ENCODE results near the gene SCN1A. TPM values are rescaled to one million over a fixed set of nuclear protein-coding genes. Genes with fewer than 3 reads are reported as not detected.

The SCN1A gene
- total and polyA plus RNA-seq, 5 experiments from 2014 or later, result not detected

GRCh38 chr2:166092889-166093288 lies 34.9 kb downstream of the SCN1A start:
- Mint-ChIP-seq H3K36me3 (no peaks in the 10 kb centered on the region), H3K4me3 (no peak overlapping the region), H3K4me1 (no peaks in the 10 kb centered on the region), H3K27me3 (peaks cover 0 to 5% (median under 1%) of the 10 kb centered on the region in 5 donors), H3K27ac (no peak overlapping the region), H3K9me3 (peaks cover 0 to under 1% (median 0%) of the 10 kb centered on the region in 9 donors)
- ATAC-seq (no peak), DNase-seq (no peak)
- POLR2A ChIA-PET, result no interaction called here

GRCh38 chr2:166091439-166091838 lies 36.4 kb downstream of the SCN1A start:
- Mint-ChIP-seq H3K4me1 (no peaks in the 10 kb centered on the region), H3K36me3 (no peaks in the 10 kb centered on the region), H3K27me3 (peaks cover 0 to 8% (median 5%) of the 10 kb centered on the region in 5 donors), H3K4me3 (no peak overlapping the region), H3K9me3 (no peaks in the 10 kb centered on the region), H3K27ac (no peak overlapping the region)
- ATAC-seq (no peak), DNase-seq (no peak)
- POLR2A ChIA-PET, result no interaction called here

GRCh38 chr2:166090908-166091307 lies 36.9 kb downstream of the SCN1A start:
- Mint-ChIP-seq H3K36me3 (no peaks in the 10 kb centered on the region), H3K4me1 (no peaks in the 10 kb centered on the region), H3K27me3 (peaks cover 0 to 10% (median 6%) of the 10 kb centered on the region in 5 donors), H3K9me3 (no peaks in the 10 kb centered on the region), H3K27ac (no peak overlapping the region), H3K4me3 (no peak overlapping the region)
- no peak for ATAC-seq
- DNase-seq, result no peak
- POLR2A ChIA-PET, result no interaction called here

GRCh38 chr2:166090346-166090745 lies 37.5 kb downstream of the SCN1A start:
- POLR2A ChIA-PET, result no interaction called here
- H3K9me3 Mint-ChIP-seq, result no peaks in the 10 kb centered on the region
- H3K36me3 Mint-ChIP-seq, result no peaks in the 10 kb centered on the region
- DNase-seq (no peak), ATAC-seq (no peak)
- H3K4me3 Mint-ChIP-seq, result no peak overlapping the region
- H3K27ac Mint-ChIP-seq, result no peak overlapping the region
- H3K27me3 Mint-ChIP-seq, result peaks cover 0 to 12% (median 6%) of the 10 kb centered on the region in 5 donors
- no peaks in the 10 kb centered on the region for H3K4me1 Mint-ChIP-seq

GRCh38 chr2:166088634-166089033 lies 39.2 kb downstream of the SCN1A start:
- Mint-ChIP-seq H3K4me1 (no peaks in the 10 kb centered on the region), H3K9me3 (no peaks in the 10 kb centered on the region), H3K36me3 (no peaks in the 10 kb centered on the region), H3K4me3 (no peak overlapping the region), H3K27me3 (peaks cover 0 to 18% (median 5%) of the 10 kb centered on the region in 5 donors), H3K27ac (no peak overlapping the region)
- POLR2A ChIA-PET, result no interaction called here
- DNase-seq, result no peak
- ATAC-seq, result no peak

GRCh38 chr2:166084301-166084700 lies 43.5 kb downstream of the SCN1A start:
- Mint-ChIP-seq H3K36me3 (no peaks in the 10 kb centered on the region), H3K27ac (peak overlapping the region in 1 of 10 donors; percentile 30), H3K4me3 (no peak overlapping the region), H3K9me3 (no peaks in the 10 kb centered on the region), H3K27me3 (peaks cover 0 to 18% (median 3%) of the 10 kb centered on the region in 5 donors), H3K4me1 (no peaks in the 10 kb centered on the region)
- POLR2A ChIA-PET, result no interaction called here
- DNase-seq (no peak), ATAC-seq (no peak)

- DNase-seq (no peak), ATAC-seq (no peak)
- Mint-ChIP-seq H3K36me3 (no peaks in the 10 kb centered on the region), H3K27ac (no peak overlapping the region), H3K9me3 (no peaks in the 10 kb centered on the region), H3K4me1 (no peaks in the 10 kb centered on the region), H3K27me3 (peaks cover 0 to 18% (median 3%) of the 10 kb centered on the region in 5 donors), H3K4me3 (no peak overlapping the region)
- POLR2A ChIA-PET, result no interaction called here
Observed at GRCh38 chr2:166082736-166083135, 45.1 kb downstream of the SCN1A start.

GRCh38 chr2:166081852-166082251 lies 46.0 kb downstream of the SCN1A start:
- Mint-ChIP-seq H3K27ac (no peak overlapping the region), H3K4me1 (no peaks in the 10 kb centered on the region), H3K9me3 (no peaks in the 10 kb centered on the region), H3K27me3 (peaks cover 2 to 17% (median 7%) of the 10 kb centered on the region in 5 donors), H3K4me3 (no peak overlapping the region), H3K36me3 (no peaks in the 10 kb centered on the region)
- POLR2A ChIA-PET, result no interaction called here
- DNase-seq (no peak), ATAC-seq (no peak)

- H3K4me3 Mint-ChIP-seq, result no peak overlapping the region
- ATAC-seq, result no peak
- no peaks in the 10 kb centered on the region for H3K9me3 Mint-ChIP-seq
- H3K27me3 Mint-ChIP-seq, result peaks cover 2 to 11% (median 4%) of the 10 kb centered on the region in 5 donors
- POLR2A ChIA-PET, result no interaction called here
- no peaks in the 10 kb centered on the region for H3K36me3 Mint-ChIP-seq
- no peak overlapping the region for H3K27ac Mint-ChIP-seq
- DNase-seq, result no peak
- H3K4me1 Mint-ChIP-seq, result no peaks in the 10 kb centered on the region
Observed at GRCh38 chr2:166081131-166081632, 46.6 kb downstream of the SCN1A start.

- POLR2A ChIA-PET, result no interaction called here
- DNase-seq, result no peak
- no peak for ATAC-seq
- Mint-ChIP-seq H3K27ac (no peak overlapping the region), H3K9me3 (no peaks in the 10 kb centered on the region), H3K4me1 (no peaks in the 10 kb centered on the region), H3K36me3 (no peaks in the 10 kb centered on the region), H3K27me3 (peaks cover 0 to 17% (median 5%) of the 10 kb centered on the region in 5 donors), H3K4me3 (no peak overlapping the region)
Observed at GRCh38 chr2:166074430-166074829, 53.4 kb downstream of the SCN1A start.

GRCh38 chr2:166074011-166074410 lies 53.8 kb downstream of the SCN1A start:
- Mint-ChIP-seq H3K9me3 (no peaks in the 10 kb centered on the region), H3K27me3 (peaks cover 0 to 21% (median 5%) of the 10 kb centered on the region in 5 donors), H3K27ac (no peak overlapping the region), H3K4me1 (no peaks in the 10 kb centered on the region), H3K4me3 (no peak overlapping the region), H3K36me3 (no peaks in the 10 kb centered on the region)
- POLR2A ChIA-PET, result no interaction called here
- ATAC-seq (no peak), DNase-seq (no peak)

- ATAC-seq, result no peak
Observed at GRCh38 chr2:166070231-166070630, 57.6 kb downstream of the SCN1A start.

GRCh38 chr2:166068981-166069380 lies 58.8 kb downstream of the SCN1A start:
- no peak for DNase-seq
- no peak for ATAC-seq
- Mint-ChIP-seq H3K36me3 (no peaks in the 10 kb centered on the region), H3K27ac (no peak overlapping the region), H3K9me3 (no peaks in the 10 kb centered on the region), H3K4me3 (no peak overlapping the region), H3K4me1 (no peaks in the 10 kb centered on the region), H3K27me3 (peaks cover 0 to 37% (median 6%) of the 10 kb centered on the region in 5 donors)
- POLR2A ChIA-PET, result no interaction called here

More at GRCh38 chr2:166070231-166070630, 57.6 kb downstream of the SCN1A start:
- Mint-ChIP-seq H3K4me1 (no peaks in the 10 kb centered on the region), H3K36me3 (no peaks in the 10 kb centered on the region), H3K27ac (no peak overlapping the region), H3K4me3 (no peak overlapping the region), H3K27me3 (peaks cover 0 to 37% (median 6%) of the 10 kb centered on the region in 5 donors), H3K9me3 (no peaks in the 10 kb centered on the region)
- POLR2A ChIA-PET, result no interaction called here
- DNase-seq, result no peak

- no peak for DNase-seq
- Mint-ChIP-seq H3K4me3 (no peak overlapping the region), H3K4me1 (no peaks in the 10 kb centered on the region), H3K27ac (no peak overlapping the region), H3K9me3 (no peaks in the 10 kb centered on the region), H3K27me3 (peaks cover 0 to 37% (median 6%) of the 10 kb centered on the region in 5 donors), H3K36me3 (no peaks in the 10 kb centered on the region)
- no peak for ATAC-seq
- POLR2A ChIA-PET, result no interaction called here
Observed at GRCh38 chr2:166067229-166067628, 60.6 kb downstream of the SCN1A start.
